Neural cell (in vitro differentiated cells): ENCODE measurements around the gene XIAP.

Source experiments
- CTCF ChIP-seq: fragments of 450-650 bp; IDR thresholded peaks from 2 replicates; pipeline ENCODE4 v1.5.1; 2014; ENCODE audit warnings: antibody characterized with exemption, mild to moderate bottlenecking, moderate library complexity; ENCODE audit not compliant: poor library complexity, severe bottlenecking
- REST ChIP-seq: IDR thresholded peaks from 2 replicates; pipeline ENCODE4 v1.6.1; 2012; ENCODE audit warnings: borderline replicate concordance

- TF ChIP-seq REST, result no peak
- TF ChIP-seq CTCF, result no peak
Observed at GRCh38 chrX:123927845-123928244, 68.0 kb downstream of the XIAP start.
